PC-3 (cell line): Measurements from ENCODE around the gene FOXD2.

Experiments
- EZH2 ChIP-seq: fragments of 300-600 bp; sonication (generic); IDR thresholded peaks from one replicate; pipeline ENCODE4 v1.6.1; 2017; ENCODE audit warnings: antibody characterized with exemption, mild to moderate bottlenecking, low read length; ENCODE audit not compliant: unreplicated experiment
- TF ChIP-seq, protein P1 (sequence below): fragments of 300-600 bp; sonication (generic); conservative IDR thresholded peaks from 2 replicates; pipeline ENCODE4 v1.5.1; 2017; ENCODE audit warnings: antibody characterized with exemption, low read depth, mild to moderate bottlenecking, low read length

GRCh38 chr1:47483651-47484050, 45.8 kb downstream of the FOXD2 start:
- TF ChIP-seq, protein P1, sequence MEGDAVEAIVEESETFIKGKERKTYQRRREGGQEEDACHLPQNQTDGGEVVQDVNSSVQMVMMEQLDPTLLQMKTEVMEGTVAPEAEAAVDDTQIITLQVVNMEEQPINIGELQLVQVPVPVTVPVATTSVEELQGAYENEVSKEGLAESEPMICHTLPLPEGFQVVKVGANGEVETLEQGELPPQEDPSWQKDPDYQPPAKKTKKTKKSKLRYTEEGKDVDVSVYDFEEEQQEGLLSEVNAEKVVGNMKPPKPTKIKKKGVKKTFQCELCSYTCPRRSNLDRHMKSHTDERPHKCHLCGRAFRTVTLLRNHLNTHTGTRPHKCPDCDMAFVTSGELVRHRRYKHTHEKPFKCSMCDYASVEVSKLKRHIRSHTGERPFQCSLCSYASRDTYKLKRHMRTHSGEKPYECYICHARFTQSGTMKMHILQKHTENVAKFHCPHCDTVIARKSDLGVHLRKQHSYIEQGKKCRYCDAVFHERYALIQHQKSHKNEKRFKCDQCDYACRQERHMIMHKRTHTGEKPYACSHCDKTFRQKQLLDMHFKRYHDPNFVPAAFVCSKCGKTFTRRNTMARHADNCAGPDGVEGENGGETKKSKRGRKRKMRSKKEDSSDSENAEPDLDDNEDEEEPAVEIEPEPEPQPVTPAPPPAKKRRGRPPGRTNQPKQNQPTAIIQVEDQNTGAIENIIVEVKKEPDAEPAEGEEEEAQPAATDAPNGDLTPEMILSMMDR: no peak
- TF ChIP-seq EZH2: no peak
